Mesenchymal stem cell (in vitro differentiated cells and primary cell): ENCODE results near the gene NYAP2.

ENCODE experiments used
- DNase-seq: peaks from one replicate; pipeline ENCODE4 v3.0.0-alpha.2; 2013
- H2AFZ ChIP-seq: one replicate; pipeline ENCODE4 v1.6.1; 2013; ENCODE audit warnings: low read depth, mild to moderate bottlenecking, control low read depth, inconsistent platforms, low read length, moderate library complexity
- H2AK5ac ChIP-seq: 2 replicates; pipeline ENCODE4 v1.6.1; 2013; ENCODE audit warnings: low read length, moderate library complexity, mild to moderate bottlenecking, inconsistent platforms; ENCODE audit not compliant: severe bottlenecking
- H2BK120ac ChIP-seq: one replicate; pipeline ENCODE4 v1.6.1; 2013; ENCODE audit warnings: low read depth, mild to moderate bottlenecking, inconsistent platforms, low read length, moderate library complexity
- H2BK12ac ChIP-seq, 2 experiments: one replicate each; pipeline ENCODE4 v1.6.1; 2013; ENCODE audit warnings: inconsistent platforms in 2 of 2, low read length in 2 of 2, mild to moderate bottlenecking in 2 of 2, moderate library complexity in 2 of 2, control low read depth in 1 of 2
- H2BK15ac ChIP-seq: one replicate; pipeline ENCODE4 v1.6.1; 2013; ENCODE audit warnings: mild to moderate bottlenecking, low read depth, inconsistent platforms; ENCODE audit not compliant: poor library complexity, severe bottlenecking
- H2BK5ac ChIP-seq: 2 replicates; pipeline ENCODE4 v1.6.1; 2013; ENCODE audit warnings: low read depth, mild to moderate bottlenecking, low read length, control low read depth, inconsistent platforms; ENCODE audit not compliant: poor library complexity, severe bottlenecking
- H3K14ac ChIP-seq, 2 experiments: one replicate each; pipeline ENCODE4 v1.6.1; 2013; ENCODE audit warnings: inconsistent platforms in 2 of 2, low read length in 2 of 2, control low read depth in 1 of 2, mild to moderate bottlenecking in 1 of 2, moderate library complexity in 1 of 2
- H3K18ac ChIP-seq, 2 experiments: one replicate each; pipeline ENCODE4 v1.6.1; 2013; ENCODE audit warnings: inconsistent platforms in 2 of 2, low read length in 2 of 2, control low read depth in 1 of 2, low read depth in 1 of 2, mild to moderate bottlenecking in 1 of 2
- H3K23ac ChIP-seq, 2 experiments: one replicate each; pipeline ENCODE4 v1.6.1; 2013; ENCODE audit warnings: inconsistent platforms in 2 of 2, low read length in 2 of 2, mild to moderate bottlenecking in 2 of 2, moderate library complexity in 2 of 2, control low read depth in 1 of 2
- H3K27ac ChIP-seq: 2 replicates; pipeline ENCODE4 v1.5.1; 2013; ENCODE audit warnings: mild to moderate bottlenecking, moderate library complexity, low read length, control low read depth, inconsistent platforms; ENCODE audit not compliant: poor library complexity, severe bottlenecking
- H3K27me3 ChIP-seq, 2 experiments: 2 replicates each; pipeline versions ENCODE4 v1.6.1 to v1.7.0; 2013; ENCODE audit warnings: low read length in 2 of 2, mild to moderate bottlenecking in 2 of 2, moderate library complexity in 2 of 2, control low read depth in 1 of 2, inconsistent platforms in 1 of 2; ENCODE audit not compliant: control insufficient read depth in 1 of 2, insufficient read depth in 1 of 2
- H3K36me3 ChIP-seq, 2 experiments: 2 replicates each; pipeline versions ENCODE4 v1.6.1 to v1.7.0; 2013; ENCODE audit warnings: low read length in 2 of 2, control low read depth in 1 of 2, inconsistent platforms in 1 of 2, low read depth in 1 of 2, mild to moderate bottlenecking in 1 of 2; ENCODE audit not compliant: insufficient read depth in 2 of 2, control insufficient read depth in 1 of 2
- H3K4ac ChIP-seq, 2 experiments: one replicate each; pipeline ENCODE4 v1.6.1; 2013; ENCODE audit warnings: inconsistent platforms in 2 of 2, low read length in 2 of 2, mild to moderate bottlenecking in 2 of 2, moderate library complexity in 2 of 2, control low read depth in 1 of 2, low read depth in 1 of 2
- H3K4me1 ChIP-seq: 2 replicates; pipeline ENCODE4 v1.6.1; 2013; ENCODE audit warnings: low read depth, low read length, control low read depth; ENCODE audit not compliant: control insufficient read depth, insufficient read depth
- H3K4me2 ChIP-seq: 2 replicates; pipeline ENCODE4 v1.6.1; 2013; ENCODE audit warnings: low read length, mild to moderate bottlenecking, inconsistent platforms; ENCODE audit not compliant: poor library complexity, severe bottlenecking
- H3K4me3 ChIP-seq, 2 experiments: 2 replicates each; pipeline versions ENCODE4 v1.5.1 to v1.7.0; 2013; ENCODE audit warnings: low read length in 2 of 2, mild to moderate bottlenecking in 2 of 2, control low read depth in 1 of 2, low read depth in 1 of 2; ENCODE audit not compliant: insufficient read depth in 1 of 2
- H3K79me1 ChIP-seq: replicated peaks from 2 replicates; pipeline ENCODE4 v1.6.1; 2013; ENCODE audit warnings: mild to moderate bottlenecking, control low read depth, low read length, inconsistent platforms; ENCODE audit not compliant: poor library complexity, severe bottlenecking
- H3K9ac ChIP-seq: 2 replicates; pipeline ENCODE4 v1.7.0; 2013; ENCODE audit warnings: mild to moderate bottlenecking, low read length, moderate library complexity
- H3K9me3 ChIP-seq: 2 replicates; pipeline ENCODE4 v1.7.0; 2013; ENCODE audit warnings: mild to moderate bottlenecking, low read length; ENCODE audit not compliant: control insufficient read depth
- H4K8ac ChIP-seq: one replicate; pipeline ENCODE4 v1.6.1; 2013; ENCODE audit warnings: inconsistent platforms, mild to moderate bottlenecking, low read length, moderate library complexity
- H4K91ac ChIP-seq: one replicate; pipeline ENCODE4 v1.6.1; 2013; ENCODE audit warnings: mild to moderate bottlenecking, low read length, inconsistent platforms
- WGBS: methylation state at CpG from one replicate; pipeline ENCODE4 v1.1.7; 2013; ENCODE audit warnings: mixed read lengths; 5-methylcytosine and 5-hydroxymethylcytosine counted together

Gene NYAP2

GRCh38 chr2:225602205-225602604, 202.7 kb downstream of the NYAP2 start:
- Histone ChIP-seq H3K4me2 (no peak overlapping the region), H3K18ac (no peak overlapping the region), H4K91ac (no peak overlapping the region), H3K4ac (no peak overlapping the region), H2AK5ac (no peak overlapping the region), H2AFZ (no peak overlapping the region), H3K9ac (no peak overlapping the region), H2BK5ac (no peak overlapping the region), H2BK120ac (no peak overlapping the region), H3K27ac (no peak overlapping the region), H3K4me1 (peaks cover 1% of the 10 kb centered on the region), H3K27me3 (no peaks in the 10 kb centered on the region), H2BK15ac (no peak overlapping the region), H4K8ac (no peak overlapping the region), H2BK12ac (no peak overlapping the region), H3K36me3 (no peaks in the 10 kb centered on the region), H3K9me3 (no peaks in the 10 kb centered on the region), H3K79me1 (no peaks in the 10 kb centered on the region), H3K14ac (no peak overlapping the region), H3K4me3 (no peak overlapping the region), H3K23ac (no peak overlapping the region)
- no peak for DNase-seq
- 75% methylated on average over 4 of the region's 4 CpGs for WGBS

GRCh38 chr2:225608136-225608535, 208.6 kb downstream of the NYAP2 start:
- Histone ChIP-seq H3K4me1 (no peaks in the 10 kb centered on the region), H3K14ac (no peak overlapping the region), H3K4ac (no peak overlapping the region), H3K4me3 (no peak overlapping the region), H2BK5ac (no peak overlapping the region), H2BK15ac (no peak overlapping the region), H4K91ac (no peak overlapping the region), H2BK120ac (no peak overlapping the region), H3K18ac (no peak overlapping the region), H4K8ac (no peak overlapping the region), H3K9me3 (no peaks in the 10 kb centered on the region), H2BK12ac (no peak overlapping the region), H3K79me1 (no peaks in the 10 kb centered on the region), H3K27ac (no peak overlapping the region), H3K9ac (no peak overlapping the region), H3K27me3 (no peaks in the 10 kb centered on the region), H3K23ac (no peak overlapping the region), H3K36me3 (no peaks in the 10 kb centered on the region), H3K4me2 (no peak overlapping the region), H2AFZ (no peak overlapping the region), H2AK5ac (no peak overlapping the region)
- WGBS = 50% methylated on average over 1 of the region's 1 CpG
- no peak for DNase-seq

GRCh38 chr2:225612636-225613035, 213.1 kb downstream of the NYAP2 start:
- Histone ChIP-seq H3K9me3 (no peaks in the 10 kb centered on the region), H3K79me1 (no peaks in the 10 kb centered on the region), H4K91ac (no peak overlapping the region), H3K9ac (no peak overlapping the region), H3K23ac (no peak overlapping the region), H3K14ac (no peak overlapping the region), H3K36me3 (no peaks in the 10 kb centered on the region), H3K4me2 (no peak overlapping the region), H3K18ac (no peak overlapping the region), H3K27me3 (no peaks in the 10 kb centered on the region), H3K4ac (no peak overlapping the region), H2BK15ac (no peak overlapping the region), H2BK12ac (no peak overlapping the region), H2AK5ac (no peak overlapping the region), H2BK5ac (no peak overlapping the region), H2BK120ac (no peak overlapping the region), H3K4me3 (no peak overlapping the region), H4K8ac (no peak overlapping the region), H2AFZ (no peak overlapping the region), H3K4me1 (no peaks in the 10 kb centered on the region), H3K27ac (no peak overlapping the region)
- no peak for DNase-seq
- WGBS = 83% methylated on average over 1 of the region's 1 CpG

GRCh38 chr2:225614915-225615314, 215.4 kb downstream of the NYAP2 start:
- Histone ChIP-seq H3K36me3 (no peaks in the 10 kb centered on the region), H2BK15ac (no peak overlapping the region), H2BK120ac (no peak overlapping the region), H3K23ac (no peak overlapping the region), H3K9me3 (no peaks in the 10 kb centered on the region), H3K4me2 (no peak overlapping the region), H3K4me1 (no peaks in the 10 kb centered on the region), H3K4ac (no peak overlapping the region), H3K79me1 (no peaks in the 10 kb centered on the region), H4K8ac (no peak overlapping the region), H2BK12ac (no peak overlapping the region), H2AK5ac (no peak overlapping the region), H4K91ac (no peak overlapping the region), H3K9ac (no peak overlapping the region), H3K27ac (no peak overlapping the region), H3K4me3 (no peak overlapping the region), H2AFZ (no peak overlapping the region), H3K18ac (no peak overlapping the region), H2BK5ac (no peak overlapping the region), H3K27me3 (no peaks in the 10 kb centered on the region), H3K14ac (no peak overlapping the region)
- WGBS = 77% methylated on average over 2 of the region's 2 CpGs
- no peak for DNase-seq
